Measurements from ENCODE around the gene ULK2. TPM values are rescaled to one million over a fixed set of nuclear protein-coding genes. Genes with fewer than 3 reads are reported as not detected.
A peak's percentile ranks its signal among the peaks of the same experiment; 100 is the strongest.

The ULK2 gene
- total RNA-seq, 1 experiment from 2014 or later: 22.8 TPM

- no peak overlapping the region for H3K27ac ChIP-seq (ENCODE audit: low read length)
- no peak overlapping the region for H3K4me3 ChIP-seq (ENCODE audit: low read depth in 2 of 2, low read length in 2 of 2)
- TF ChIP-seq POLR2AphosphoS5 (IDR thresholded peaks at IDR 0.05; ENCODE audit: low read depth, low read length) (no peak), SIN3A (IDR thresholded peaks at IDR 0.05; ENCODE audit: borderline replicate concordance, insufficient read depth, low read depth, low read length) (no peak), TCF7L2 (IDR thresholded peaks at IDR 0.05; ENCODE audit: low read depth, low read length) (no peak), CTCF (IDR thresholded peaks at IDR 0.05) (peak; percentile 79)
- ChIA-PET CTCF (interaction anchor here (0.6 to 0.7 kb wide), 4 partner anchors 9 to 481 kb away, joined by 3 to 5 read pairs (median 4); no protein-coding TSS in a partner anchor), POLR2A (no interaction called here)
- no peaks in the 10 kb centered on the region for H3K4me1 ChIP-seq (ENCODE audit: control insufficient read depth, insufficient read depth, low read length)
- no peaks in the 10 kb centered on the region for H3K27me3 ChIP-seq (ENCODE audit: control insufficient read depth, insufficient read depth, low read length)
- in situ Hi-C loops (cut with HindIII; ENCODE audit: low pct_unique_long_range_greater_than_20kb, low sequenced_read_pairs) (no loop called here), intact Hi-C loops (cut with micrococcal nuclease; ENCODE audit: unreplicated experiment) (no loop called here)
- H3K9me3 ChIP-seq (ENCODE audit: control insufficient read depth, insufficient read depth, low read depth, low read length): no peaks in the 10 kb centered on the region
- no TSS peak for BruUV-seq (replicated peaks)
- no peak for DNase-seq (ENCODE audit: low read depth, low spot score)
- H3K36me3 ChIP-seq (ENCODE audit: control insufficient read depth, insufficient read depth, low read length): no peaks in the 10 kb centered on the region
- ATAC-seq: peak; percentile 58; the same call in 1 of the 2 replicates
These were observed 122.6 kb downstream of the ULK2 start for GRCh38 chr17:19744922-19745757.

GRCh38 chr17:19744492-19744891 is 123.2 kb downstream of the ULK2 start:
- Histone ChIP-seq H3K36me3 (ENCODE audit: control insufficient read depth, insufficient read depth, low read length) (no peaks in the 10 kb centered on the region), H3K4me1 (ENCODE audit: control insufficient read depth, insufficient read depth, low read length) (no peaks in the 10 kb centered on the region), H3K27me3 (ENCODE audit: control insufficient read depth, insufficient read depth, low read length) (no peaks in the 10 kb centered on the region), H3K4me3 (ENCODE audit: low read depth in 2 of 2, low read length in 2 of 2) (no peak overlapping the region), H3K9me3 (ENCODE audit: control insufficient read depth, insufficient read depth, low read depth, low read length) (no peaks in the 10 kb centered on the region), H3K27ac (ENCODE audit: low read length) (no peak overlapping the region)
- in situ Hi-C loops (cut with HindIII; ENCODE audit: low pct_unique_long_range_greater_than_20kb, low sequenced_read_pairs) (no loop called here), intact Hi-C loops (cut with micrococcal nuclease; ENCODE audit: unreplicated experiment) (no loop called here)
- TF ChIP-seq CTCF (IDR thresholded peaks at IDR 0.05): no peak
- ATAC-seq (no peak), DNase-seq (ENCODE audit: low read depth, low spot score) (no peak)
- POLR2A ChIA-PET: no interaction called here
- CTCF ChIA-PET: interaction anchor here (0.6 to 0.7 kb wide), 4 partner anchors 9 to 481 kb away, joined by 3 to 5 read pairs (median 4); no protein-coding TSS in a partner anchor
- BruUV-seq (replicated peaks): no TSS peak

- POLR2A ChIA-PET: no interaction called here
- H3K9me3 ChIP-seq (ENCODE audit: control insufficient read depth, insufficient read depth, low read depth, low read length): no peaks in the 10 kb centered on the region
These were observed 124.3 kb downstream of the ULK2 start for GRCh38 chr17:19743101-19744100.

More at GRCh38 chr17:19743101-19744100, 124.3 kb downstream of the ULK2 start:
- Histone ChIP-seq H3K27me3 (ENCODE audit: control insufficient read depth, insufficient read depth, low read length) (no peaks in the 10 kb centered on the region), H3K4me3 (ENCODE audit: low read depth in 2 of 2, low read length in 2 of 2) (no peak overlapping the region), H3K27ac (ENCODE audit: low read length) (no peak overlapping the region), H3K4me1 (ENCODE audit: control insufficient read depth, insufficient read depth, low read length) (no peaks in the 10 kb centered on the region), H3K36me3 (ENCODE audit: control insufficient read depth, insufficient read depth, low read length) (no peaks in the 10 kb centered on the region)
- ATAC-seq: no peak
- no peak for TF ChIP-seq POLR2AphosphoS5 (IDR thresholded peaks at IDR 0.05; ENCODE audit: low read depth, low read length)
- TF ChIP-seq REST (IDR thresholded peaks at IDR 0.05; ENCODE audit: insufficient read depth in 1 of 2, low read depth in 2 of 2, low read length in 1 of 2): no peak
- TF ChIP-seq CTCF (IDR thresholded peaks at IDR 0.05): no peak
- no peak for TF ChIP-seq TCF7L2 (IDR thresholded peaks at IDR 0.05; ENCODE audit: low read depth, low read length)
- no peak for TF ChIP-seq SIN3A (IDR thresholded peaks at IDR 0.05; ENCODE audit: borderline replicate concordance, insufficient read depth, low read depth, low read length)
- BruUV-seq (replicated peaks): no TSS peak
- intact Hi-C loops (cut with micrococcal nuclease; ENCODE audit: unreplicated experiment): no loop called here
- DNase-seq (ENCODE audit: low read depth, low spot score): no peak
- CTCF ChIA-PET: no interaction called here
- in situ Hi-C loops (cut with HindIII; ENCODE audit: low pct_unique_long_range_greater_than_20kb, low sequenced_read_pairs): no loop called here

All from Panc1 (cell line).